ENCODE measurements around the gene C17orf100.
"Not testable (repeated sequence)": the region's sequence is repeated elsewhere in the genome, so short reads cannot be mapped to it uniquely, and the experiment has no call there.

The C17orf100 gene

GRCh38 chr17:6691958-6692357 is 40.4 kb downstream of the C17orf100 start:
- not testable (repeated sequence) for DNase-seq (ENCODE audit: low spot score)

GRCh38 chr17:6695051-6695450 is 43.5 kb downstream of the C17orf100 start:
- no peak for DNase-seq (ENCODE audit: low spot score)

GRCh38 chr17:6695565-6695964 is 44.0 kb downstream of the C17orf100 start:
- DNase-seq (ENCODE audit: low spot score) = no peak

- DNase-seq (ENCODE audit: low spot score) = no peak
Observed at GRCh38 chr17:6696906-6697305, 45.3 kb downstream of the C17orf100 start.

GRCh38 chr17:6698004-6698403 is 46.4 kb downstream of the C17orf100 start:
- no peak for DNase-seq (ENCODE audit: low spot score)

GRCh38 chr17:6699997-6700947 is 48.7 kb downstream of the C17orf100 start:
- DNase-seq (ENCODE audit: low spot score) = no peak

- no peak for DNase-seq (ENCODE audit: low spot score)
Observed at GRCh38 chr17:6700948-6701307, 49.4 kb downstream of the C17orf100 start.

- no peak for DNase-seq (ENCODE audit: low spot score)
Observed at GRCh38 chr17:6701719-6702118, 50.2 kb downstream of the C17orf100 start.

GRCh38 chr17:6702567-6703215 is 51.1 kb downstream of the C17orf100 start:
- no peak for DNase-seq (ENCODE audit: low spot score)

Data from globus pallidus (tissue), 1 donor.